ENCODE results near the gene MALT1. TPM values are rescaled to one million over a fixed set of nuclear protein-coding genes. Genes with fewer than 3 reads are reported as not detected.

The MALT1 gene
- total and polyA plus RNA-seq, 2 donors from 2014 or later, result 10.4 to 39.4 TPM

- H3K4me3 ChIP-seq (ENCODE audit: low read length in 3 of 3), result no peak overlapping the region
- intact Hi-C loops (cut with DNase I), result no loop called here
- H3K27me3 ChIP-seq (ENCODE audit: control insufficient read depth, insufficient read depth, low read length), result no peaks in the 10 kb centered on the region
- no peak overlapping the region for H3K9ac ChIP-seq (ENCODE audit: low read length in 3 of 3)
- H3K9me3 ChIP-seq (ENCODE audit: control insufficient read depth in 2 of 3, insufficient read depth in 1 of 3, low read length in 3 of 3), result no peaks in the 10 kb centered on the region
- FAIRE-seq (no peak), DNase-seq (peak in 2 of 5 donors; percentile 7 to 12)
- H3K4me1 ChIP-seq (ENCODE audit: control insufficient read depth in 2 of 3, insufficient read depth in 2 of 3, low read depth in 1 of 3, low read length in 3 of 3), result no peaks in the 10 kb centered on the region
- peaks cover 0 to 15% (median 0%) of the 10 kb centered on the region in 3 donors for H3K36me3 ChIP-seq (ENCODE audit: control insufficient read depth in 2 of 3, insufficient read depth in 3 of 3, low read length in 3 of 3)
- TF ChIP-seq CTCF (IDR thresholded peaks at IDR 0.05; ENCODE audit: borderline replicate concordance, extremely low read depth, insufficient read depth), result no peak
- H3K27ac ChIP-seq (ENCODE audit: low read depth in 2 of 2, low read length in 2 of 2), result no peak overlapping the region
These were observed 52.7 kb downstream of the MALT1 start for GRCh38 chr18:58723810-58724602.

GRCh38 chr18:58726671-58727070 is 55.4 kb downstream of the MALT1 start:
- FAIRE-seq (no peak), DNase-seq (peak in 2 of 5 donors; percentile 4)
- H3K4me1 ChIP-seq (ENCODE audit: control insufficient read depth in 2 of 3, insufficient read depth in 2 of 3, low read depth in 1 of 3, low read length in 3 of 3), result no peaks in the 10 kb centered on the region
- no peak overlapping the region for H3K4me3 ChIP-seq (ENCODE audit: low read length in 3 of 3)
- H3K9me3 ChIP-seq (ENCODE audit: control insufficient read depth in 2 of 3, insufficient read depth in 1 of 3, low read length in 3 of 3), result no peaks in the 10 kb centered on the region
- H3K27ac ChIP-seq (ENCODE audit: low read depth in 2 of 2, low read length in 2 of 2), result no peak overlapping the region
- intact Hi-C loops (cut with DNase I), result no loop called here
- no peak overlapping the region for H3K9ac ChIP-seq (ENCODE audit: low read length in 3 of 3)
- no peak for TF ChIP-seq CTCF (IDR thresholded peaks at IDR 0.05; ENCODE audit: borderline replicate concordance, extremely low read depth, insufficient read depth)
- peaks cover 0 to 10% (median 0%) of the 10 kb centered on the region in 3 donors for H3K36me3 ChIP-seq (ENCODE audit: control insufficient read depth in 2 of 3, insufficient read depth in 3 of 3, low read length in 3 of 3)
- H3K27me3 ChIP-seq (ENCODE audit: control insufficient read depth, insufficient read depth, low read length), result no peaks in the 10 kb centered on the region

GRCh38 chr18:58727776-58728500 is 56.7 kb downstream of the MALT1 start:
- H3K27ac ChIP-seq (ENCODE audit: low read depth in 2 of 2, low read length in 2 of 2), result no peak overlapping the region
- H3K27me3 ChIP-seq (ENCODE audit: control insufficient read depth, insufficient read depth, low read length), result no peaks in the 10 kb centered on the region
- no peak overlapping the region for H3K9ac ChIP-seq (ENCODE audit: low read length in 3 of 3)
- TF ChIP-seq CTCF (IDR thresholded peaks at IDR 0.05; ENCODE audit: borderline replicate concordance, extremely low read depth, insufficient read depth), result no peak
- peaks cover 0 to 10% (median 0%) of the 10 kb centered on the region in 3 donors for H3K36me3 ChIP-seq (ENCODE audit: control insufficient read depth in 2 of 3, insufficient read depth in 3 of 3, low read length in 3 of 3)
- no peaks in the 10 kb centered on the region for H3K9me3 ChIP-seq (ENCODE audit: control insufficient read depth in 2 of 3, insufficient read depth in 1 of 3, low read length in 3 of 3)
- DNase-seq, result no peak
- no peak for FAIRE-seq
- H3K4me3 ChIP-seq (ENCODE audit: low read length in 3 of 3), result no peak overlapping the region
- intact Hi-C loops (cut with DNase I), result no loop called here
- no peaks in the 10 kb centered on the region for H3K4me1 ChIP-seq (ENCODE audit: control insufficient read depth in 2 of 3, insufficient read depth in 2 of 3, low read depth in 1 of 3, low read length in 3 of 3)
